Lower leg skin (tissue), 4 donors: ENCODE results near the gene NSMCE1. TPM values are rescaled to one million over a fixed set of nuclear protein-coding genes. Genes with fewer than 3 reads are reported as not detected.

Experiments used
- DNase-seq, 2 donors: peaks; one replicate each; pipeline ENCODE4 v3.0.0-alpha.2; 2019; ENCODE audit warnings: low spot score in 2 of 2
- H3K4me3 ChIP-seq: fragments of 200-600 bp; sonication (generic); 2 replicates; pipeline ENCODE4 v1.5.1; 2017; ENCODE audit warnings: mild to moderate bottlenecking, low read depth; ENCODE audit not compliant: poor library complexity, severe bottlenecking
- CTCF ChIP-seq, 3 donors: fragments of 450-650 bp; IDR thresholded peaks; one replicate each; pipeline ENCODE4 v1.5.1; 2016; ENCODE audit warnings: antibody characterized with exemption in 3 of 3, mild to moderate bottlenecking in 3 of 3, moderate library complexity in 2 of 3
- POLR2A ChIP-seq, 2 donors: fragments of 450-650 bp; IDR thresholded peaks; one replicate each; pipeline ENCODE4 v1.6.1; 2016 to 2017; ENCODE audit warnings: antibody characterized with exemption in 2 of 2, mild to moderate bottlenecking in 1 of 2, moderate library complexity in 1 of 2
- WGBS, 2 donors: methylation state at CpG; one replicate each; pipeline ENCODE4 v1.1.5; 2018; 5-methylcytosine and 5-hydroxymethylcytosine counted together
- intact Hi-C: fragments of 100-400 bp; cut with DNase I; formaldehyde crosslinking; loops from one replicate; pipeline ENCODE4 v1.15.0; 2023; ENCODE audit warnings: low total_unique reads
- total RNA-seq, 4 donors: library from RNA; depleted of rRNA; stranded (reverse); fragments of >200 nt; gene quantifications; one replicate each; pipeline ENCODE4 v1.1.0, GENCODE V29; 2016

NSMCE1 gene
- total RNA-seq, 4 donors from 2014 or later, result 17.3 to 29.2 (median 21.1) TPM

GRCh38 chr16:27287887-27288286 lies 19.3 kb upstream of the NSMCE1 start:
- intact Hi-C loops, result no loop called here
- 85% methylated on average over 11 of the region's 11 CpGs for WGBS, 2 donors
- DNase-seq, result peak; percentile 11 to 46
- no peak for TF ChIP-seq CTCF (IDR thresholded peaks at IDR 0.05)
- TF ChIP-seq POLR2A (IDR thresholded peaks at IDR 0.05), result no peak
- no peak overlapping the region for H3K4me3 ChIP-seq

GRCh38 chr16:27287051-27287811 lies 18.7 kb upstream of the NSMCE1 start:
- no peak for TF ChIP-seq POLR2A (IDR thresholded peaks at IDR 0.05)
- no peak for TF ChIP-seq CTCF (IDR thresholded peaks at IDR 0.05)
- H3K4me3 ChIP-seq, result no peak overlapping the region
- WGBS, 2 donors, result 96 to 98% methylated on average over 8 of the region's 8 CpGs
- peak in 1 of 2 donors; percentile 42 for DNase-seq
- intact Hi-C loops, result no loop called here

DNA sequence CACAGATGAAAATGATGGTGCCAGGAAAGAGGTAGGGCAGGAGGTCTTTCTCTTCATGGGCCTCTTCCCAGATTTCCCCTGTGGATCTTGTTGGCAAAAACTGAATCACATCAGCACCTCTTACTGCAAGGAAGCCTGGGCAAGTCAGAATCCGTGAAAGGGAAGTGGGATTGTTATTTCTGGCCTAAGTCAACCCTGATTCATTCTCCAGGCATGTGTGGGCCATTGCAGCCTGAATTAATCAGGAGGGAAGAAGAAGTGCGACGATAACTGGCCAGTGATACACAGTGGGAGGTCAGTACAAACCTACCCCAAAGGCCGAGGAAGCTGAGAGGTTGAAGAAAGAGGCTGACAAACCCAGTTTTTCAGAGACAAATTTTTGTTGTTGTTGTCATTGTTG lies 17.9 kb upstream of the NSMCE1 start:
- no peak for TF ChIP-seq POLR2A (IDR thresholded peaks at IDR 0.05)
- no peak for TF ChIP-seq CTCF (IDR thresholded peaks at IDR 0.05)
- DNase-seq, result peak in 1 of 2 donors; percentile 66
- intact Hi-C loops, result no loop called here
- no peak overlapping the region for H3K4me3 ChIP-seq
- WGBS, 2 donors, result 23 to 30% methylated on average over 4 of the region's 4 CpGs

DNA sequence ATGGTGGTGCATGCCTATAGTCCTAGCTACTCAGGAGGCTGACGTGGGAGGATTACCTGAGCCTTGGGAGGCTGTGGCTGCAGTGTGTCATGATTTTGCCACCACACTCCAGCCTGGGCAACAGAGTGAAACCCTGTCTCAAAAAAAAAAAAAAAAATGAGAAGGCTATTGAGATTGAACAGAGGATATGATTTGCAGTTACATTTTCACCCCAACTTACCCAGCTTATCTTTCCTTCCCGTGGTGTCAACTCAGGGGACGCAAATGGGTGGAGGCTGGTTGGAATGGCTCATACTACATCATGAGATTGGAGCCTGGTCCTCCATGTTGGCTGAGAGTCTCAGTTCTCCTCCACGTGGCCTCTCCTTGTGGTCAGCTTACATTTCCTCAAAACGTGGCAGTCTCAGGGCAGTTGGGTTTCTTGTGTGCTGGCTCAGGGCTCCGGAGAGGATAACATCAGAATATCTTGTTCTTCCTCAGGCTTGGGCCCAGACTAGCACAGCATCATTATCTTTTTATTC lies 17.2 kb upstream of the NSMCE1 start:
- intact Hi-C loops, result no loop called here
- TF ChIP-seq CTCF (IDR thresholded peaks at IDR 0.05) (no peak), POLR2A (IDR thresholded peaks at IDR 0.05) (no peak)
- H3K4me3 ChIP-seq, result no peak overlapping the region
- peak; percentile 46 to 84 for DNase-seq
- 61 to 72% methylated on average over 6 of the region's 6 CpGs for WGBS, 2 donors

DNA sequence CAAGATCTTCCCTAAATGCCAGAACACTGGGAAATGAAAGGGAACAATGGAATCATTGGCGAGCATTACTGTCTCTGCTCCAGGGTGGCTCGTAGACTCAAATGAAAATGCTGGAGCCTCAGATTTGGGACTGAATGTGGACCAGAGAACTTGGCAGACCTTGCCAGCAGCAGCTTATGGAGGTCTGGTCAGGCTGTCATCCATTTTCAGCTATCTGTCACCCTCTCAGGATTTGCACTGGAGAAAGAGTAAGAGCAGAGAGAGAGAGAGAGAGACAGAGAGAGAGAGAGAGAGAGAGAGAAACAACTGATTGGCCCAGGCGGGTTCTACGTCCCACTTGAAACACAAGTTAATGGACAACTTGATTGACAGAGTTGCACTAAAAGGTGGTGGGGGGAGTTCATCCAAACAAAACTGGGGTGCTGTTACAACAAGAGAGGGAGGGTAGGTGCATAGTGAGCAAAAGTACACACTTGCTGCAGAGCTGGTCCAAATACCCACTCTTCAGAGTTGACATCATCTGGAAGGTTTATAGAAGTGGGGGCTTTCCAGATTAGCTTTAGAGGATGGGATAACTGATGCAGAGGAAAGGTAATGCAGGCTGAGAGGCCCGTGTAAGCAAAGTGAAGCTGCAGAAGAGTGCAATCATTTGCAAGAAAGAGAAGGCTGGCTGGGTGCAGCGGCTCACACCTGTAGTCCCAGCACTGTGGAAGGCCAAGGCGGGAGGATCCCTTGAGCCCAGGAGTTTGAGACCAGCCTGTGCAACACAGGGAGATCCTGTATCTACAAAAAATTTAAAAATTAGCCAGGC lies 16.5 kb upstream of the NSMCE1 start:
- 72 to 78% methylated on average over 7 of the region's 7 CpGs for WGBS, 2 donors
- intact Hi-C loops, result no loop called here
- H3K4me3 ChIP-seq, result no peak overlapping the region
- TF ChIP-seq CTCF (IDR thresholded peaks at IDR 0.05) (no peak), POLR2A (IDR thresholded peaks at IDR 0.05) (no peak)
- DNase-seq, result peak in 1 of 2 donors; percentile 14
